ENCODE data around the gene SRRM5.
"Not testable (repeated sequence)": the region's sequence is repeated elsewhere in the genome, so short reads cannot be mapped to it uniquely, and the experiment has no call there.

Gene SRRM5

GRCh38 chr19:43641333-43641732 is 29.4 kb downstream of the SRRM5 start:
- FAIRE-seq (no peak), DNase-seq (ENCODE audit: insufficient read length, low spot score) (no peak)
- TF ChIP-seq, protein P1, sequence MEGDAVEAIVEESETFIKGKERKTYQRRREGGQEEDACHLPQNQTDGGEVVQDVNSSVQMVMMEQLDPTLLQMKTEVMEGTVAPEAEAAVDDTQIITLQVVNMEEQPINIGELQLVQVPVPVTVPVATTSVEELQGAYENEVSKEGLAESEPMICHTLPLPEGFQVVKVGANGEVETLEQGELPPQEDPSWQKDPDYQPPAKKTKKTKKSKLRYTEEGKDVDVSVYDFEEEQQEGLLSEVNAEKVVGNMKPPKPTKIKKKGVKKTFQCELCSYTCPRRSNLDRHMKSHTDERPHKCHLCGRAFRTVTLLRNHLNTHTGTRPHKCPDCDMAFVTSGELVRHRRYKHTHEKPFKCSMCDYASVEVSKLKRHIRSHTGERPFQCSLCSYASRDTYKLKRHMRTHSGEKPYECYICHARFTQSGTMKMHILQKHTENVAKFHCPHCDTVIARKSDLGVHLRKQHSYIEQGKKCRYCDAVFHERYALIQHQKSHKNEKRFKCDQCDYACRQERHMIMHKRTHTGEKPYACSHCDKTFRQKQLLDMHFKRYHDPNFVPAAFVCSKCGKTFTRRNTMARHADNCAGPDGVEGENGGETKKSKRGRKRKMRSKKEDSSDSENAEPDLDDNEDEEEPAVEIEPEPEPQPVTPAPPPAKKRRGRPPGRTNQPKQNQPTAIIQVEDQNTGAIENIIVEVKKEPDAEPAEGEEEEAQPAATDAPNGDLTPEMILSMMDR (IDR thresholded peaks at IDR 0.05; ENCODE audit: insufficient read depth, missing control alignments) = no peak

DNA sequence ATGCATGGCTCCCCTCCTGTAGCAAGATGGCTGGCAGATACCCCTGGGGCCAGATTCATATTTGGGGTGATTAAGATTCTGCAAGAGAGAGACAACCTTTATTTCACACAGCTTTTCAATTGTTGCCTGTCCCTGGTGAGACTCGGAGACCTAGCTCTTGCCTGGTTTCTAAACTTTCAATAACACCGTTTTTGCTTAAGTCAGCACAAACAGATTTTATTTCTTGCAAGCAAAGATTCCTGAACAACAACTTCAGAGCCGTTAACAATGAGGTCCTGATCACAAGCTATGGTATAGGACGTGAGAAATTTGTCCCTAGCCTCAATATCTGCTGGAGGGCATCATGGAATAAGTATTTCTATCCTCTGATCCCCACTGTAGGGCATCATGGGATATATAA is 30.6 kb downstream of the SRRM5 start:
- no peak for FAIRE-seq
- TF ChIP-seq, protein P1 (IDR thresholded peaks at IDR 0.05; ENCODE audit: insufficient read depth, missing control alignments) = no peak
- no peak for DNase-seq (ENCODE audit: insufficient read length, low spot score)

DNA sequence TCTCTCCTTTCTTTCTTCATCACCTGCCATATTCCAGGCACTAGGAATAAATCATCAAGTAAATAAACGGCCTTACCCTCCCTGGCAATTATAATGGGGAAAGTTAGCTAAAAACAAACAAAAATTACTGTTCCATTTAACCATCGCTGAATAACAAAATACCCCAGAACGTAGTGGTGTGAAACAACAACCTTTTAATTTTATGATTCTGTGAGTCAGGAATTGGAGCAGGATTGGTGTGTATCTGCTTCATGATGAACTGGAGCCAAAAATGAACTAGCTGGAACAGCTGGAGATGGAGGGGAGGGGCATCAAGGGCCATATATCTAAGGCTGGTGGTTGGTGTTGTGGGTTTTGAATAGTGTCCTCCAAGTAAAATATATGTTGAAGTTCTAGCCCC is 31.4 kb downstream of the SRRM5 start:
- TF ChIP-seq, protein P1 (IDR thresholded peaks at IDR 0.05; ENCODE audit: insufficient read depth, missing control alignments) = no peak
- no peak for DNase-seq (ENCODE audit: insufficient read length, low spot score)
- FAIRE-seq = no peak

DNA sequence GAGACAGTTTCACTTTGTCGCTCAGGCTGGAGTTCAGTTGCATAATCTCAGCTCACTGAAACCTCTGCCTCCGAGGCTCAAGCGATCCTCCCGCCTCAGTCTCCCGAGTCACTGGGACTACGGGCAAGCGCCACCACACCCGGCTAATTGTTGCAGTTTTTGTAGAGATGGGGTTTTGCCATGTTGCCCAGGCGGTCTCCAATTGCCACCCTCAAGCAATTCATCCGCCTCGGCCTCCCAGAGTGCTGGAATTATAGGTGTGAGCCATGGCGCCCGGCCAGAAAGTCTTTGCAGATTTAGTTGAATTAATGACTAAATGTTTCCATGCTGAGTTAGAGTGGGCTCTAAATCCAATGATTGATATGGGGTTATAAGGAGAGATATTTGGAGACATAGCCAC is 32.3 kb downstream of the SRRM5 start:
- DNase-seq (ENCODE audit: insufficient read length, low spot score) (no peak), FAIRE-seq (no peak)
- TF ChIP-seq, protein P1 (IDR thresholded peaks at IDR 0.05; ENCODE audit: insufficient read depth, missing control alignments) = no peak

DNA sequence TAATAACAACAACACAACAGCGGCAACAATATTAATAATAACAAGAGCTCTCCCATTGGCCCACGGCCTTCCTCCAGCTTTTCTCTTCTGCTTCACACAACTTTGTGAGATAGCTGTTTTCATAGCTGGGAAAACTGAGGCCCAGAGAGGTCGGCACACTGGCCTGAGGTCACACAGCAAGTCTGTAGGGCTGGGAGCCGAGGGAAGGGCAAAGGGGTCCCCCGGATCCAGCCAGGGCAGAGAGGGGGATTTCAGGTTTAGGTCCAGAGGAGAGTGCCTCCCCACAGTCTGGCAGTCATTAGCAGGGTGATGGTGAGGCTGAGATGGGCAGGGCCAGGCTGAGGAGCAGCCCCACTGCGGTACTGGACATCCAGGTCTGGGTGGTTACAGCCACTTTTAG is 36.7 kb downstream of the SRRM5 start:
- TF ChIP-seq, protein P1 (IDR thresholded peaks at IDR 0.05; ENCODE audit: insufficient read depth, missing control alignments) = no peak
- FAIRE-seq (no peak), DNase-seq (ENCODE audit: insufficient read length, low spot score) (no peak)

DNA sequence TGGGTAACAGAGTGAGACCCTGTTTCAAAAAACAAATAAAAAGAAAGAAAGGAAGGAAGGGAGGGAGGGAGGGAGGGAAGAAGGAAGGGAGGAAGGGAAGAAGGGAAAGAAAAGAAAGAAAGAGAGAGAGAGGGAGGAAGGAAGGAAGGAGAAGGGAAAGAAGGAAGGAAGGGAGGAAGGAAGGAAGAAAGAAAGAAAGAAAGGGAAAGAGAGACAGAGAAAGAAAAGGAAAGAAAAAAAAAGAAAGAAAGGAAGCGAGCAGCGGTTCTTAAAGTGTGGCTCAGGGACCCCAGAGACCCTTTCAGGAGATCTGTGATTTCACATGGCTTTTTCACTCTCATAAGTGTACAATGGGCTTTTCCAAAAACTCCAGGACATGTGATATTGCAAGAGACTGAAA is 37.6 kb downstream of the SRRM5 start:
- DNase-seq (ENCODE audit: insufficient read length, low spot score) (no peak), FAIRE-seq (no peak)
- TF ChIP-seq, protein P1 (IDR thresholded peaks at IDR 0.05; ENCODE audit: insufficient read depth, missing control alignments) = no peak

- FAIRE-seq; DNase-seq (ENCODE audit: insufficient read length, low spot score): not testable (repeated sequence)
Observed at GRCh38 chr19:43650276-43650675, 38.4 kb downstream of the SRRM5 start.

All from D721Med (cell line).